ENCODE data around the gene STK32B.

The STK32B gene

DNA sequence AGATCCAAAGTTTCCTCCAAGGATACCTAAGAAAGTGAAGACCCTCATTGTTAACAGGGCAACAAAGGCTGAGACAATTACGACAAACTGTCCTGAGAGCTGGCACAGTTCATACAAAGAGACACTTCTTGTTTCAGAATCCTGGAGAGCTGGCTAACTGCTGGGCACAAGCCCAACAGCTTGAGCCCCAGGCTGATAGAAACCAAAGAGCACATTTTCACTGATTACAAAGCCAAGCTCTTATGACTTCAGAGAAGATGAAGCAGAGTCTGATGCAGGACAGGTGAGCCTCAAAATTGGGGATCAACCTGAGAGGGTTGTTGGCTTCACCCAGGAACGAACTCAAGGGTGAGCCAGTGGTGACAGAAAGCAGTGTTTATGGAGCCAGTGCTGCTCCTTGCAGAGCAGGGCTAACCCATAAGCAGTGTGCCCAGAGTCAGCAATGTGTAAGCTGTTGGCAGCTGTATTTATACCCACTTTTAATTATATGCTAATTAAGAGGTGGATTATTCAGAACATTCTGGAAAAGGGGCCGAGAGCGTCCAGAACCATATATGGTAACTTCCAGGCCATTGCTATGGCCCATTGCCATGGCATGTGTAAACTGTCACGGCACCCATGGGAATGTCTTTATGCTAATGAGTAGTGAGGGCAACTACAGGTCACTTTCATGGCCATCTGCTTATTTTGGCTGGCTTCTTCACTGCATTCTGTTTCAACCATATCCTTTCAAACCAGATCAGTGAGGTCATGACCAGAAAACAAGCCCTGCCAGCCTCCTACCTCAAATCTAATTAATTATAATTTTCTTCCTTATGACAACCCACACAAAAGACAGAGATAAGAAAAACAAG, 473.4 kb downstream of the STK32B start:
- peak in 1 of 51 donors; percentile 22 for DNase-seq

GRCh38 chr4:5526080-5526846, 475.0 kb downstream of the STK32B start:
- DNase-seq, result no peak

- DNase-seq, result no peak
These were observed 475.9 kb downstream of the STK32B start for GRCh38 chr4:5527211-5527610.

GRCh38 chr4:5528031-5528436, 476.8 kb downstream of the STK32B start:
- no peak for DNase-seq

- no peak for DNase-seq
These were observed 480.8 kb downstream of the STK32B start for GRCh38 chr4:5532100-5532499.

GRCh38 chr4:5539584-5539983, 488.3 kb downstream of the STK32B start:
- DNase-seq, result no peak

GRCh38 chr4:5541169-5541568, 489.9 kb downstream of the STK32B start:
- no peak for DNase-seq

- DNase-seq, result no peak
These were observed 492.4 kb downstream of the STK32B start for GRCh38 chr4:5543681-5544080.

DNA sequence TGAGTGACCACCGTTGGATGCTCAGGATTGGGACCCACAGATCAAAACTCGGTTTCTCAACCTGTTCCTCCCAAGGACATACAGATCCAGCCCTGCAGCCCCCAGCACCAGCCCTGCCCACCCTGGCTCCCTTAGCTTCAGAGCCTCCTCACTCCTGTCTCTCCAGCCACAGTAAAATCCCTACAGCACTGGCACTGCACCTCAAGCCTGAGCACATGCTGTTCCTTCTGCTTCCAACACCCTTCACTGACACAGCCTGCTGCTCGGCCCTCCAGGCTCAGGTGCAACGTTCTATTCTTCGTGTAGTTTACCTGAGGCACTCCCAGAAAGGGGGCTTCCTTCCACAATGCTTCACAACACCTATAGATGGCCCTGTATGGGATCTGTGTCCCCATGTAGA, 493.5 kb downstream of the STK32B start:
- DNase-seq, result no peak

DNA sequence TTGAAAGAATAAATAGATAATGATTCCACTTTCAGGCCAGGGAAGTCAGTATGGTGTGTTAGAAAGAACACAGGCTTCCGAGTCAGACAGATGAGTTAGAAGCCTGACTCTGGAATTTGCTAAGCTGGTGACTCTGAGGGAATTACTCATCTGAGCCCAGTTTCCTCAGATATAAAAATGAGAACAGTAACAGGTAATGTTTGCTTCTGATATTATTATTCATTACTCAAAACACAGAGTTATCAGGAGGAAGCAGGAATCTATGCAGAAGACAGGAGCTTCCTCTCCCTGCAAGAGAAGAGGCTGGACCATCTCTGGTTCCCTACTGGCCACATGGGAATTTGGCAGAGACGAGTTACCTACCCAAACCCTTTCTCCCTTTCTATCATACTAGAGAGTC, 494.0 kb downstream of the STK32B start:
- no peak for DNase-seq

DNA sequence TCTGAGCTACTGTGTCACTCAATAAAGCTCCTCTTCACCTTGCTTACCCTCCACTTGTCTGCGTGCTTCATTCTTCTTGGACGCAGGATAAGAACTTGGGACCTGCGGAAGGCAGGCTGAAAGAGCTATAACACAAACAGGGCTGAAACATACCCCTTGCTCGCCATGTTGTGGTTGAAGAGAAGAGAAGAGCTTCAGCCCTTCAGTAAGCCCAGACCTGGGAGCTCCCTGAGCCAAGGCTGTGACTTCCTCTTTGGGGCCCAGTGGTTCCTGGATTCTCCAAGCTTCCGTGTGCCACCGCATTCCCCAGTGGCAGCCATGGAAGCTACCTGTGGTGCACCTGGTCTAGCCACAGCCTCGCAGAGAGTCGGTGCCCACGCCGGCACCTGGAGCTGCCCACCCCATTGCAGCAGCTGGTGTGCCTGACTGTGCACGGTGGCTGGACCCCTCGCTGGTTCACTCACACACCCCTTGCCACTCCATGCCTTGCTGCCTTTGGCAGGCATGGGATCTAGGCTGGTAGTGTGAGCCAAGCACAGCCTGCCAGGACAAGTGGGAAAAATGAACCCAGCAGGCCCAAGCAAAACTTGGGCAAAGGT, 496.5 kb downstream of the STK32B start:
- DNase-seq, result no peak

Measured in hypothalamus (tissue), 51 donors.